Measurements from ENCODE around the gene CRIM1.
A peak's percentile ranks its signal among the peaks of the same experiment; 100 is the strongest.

The CRIM1 gene

DNA sequence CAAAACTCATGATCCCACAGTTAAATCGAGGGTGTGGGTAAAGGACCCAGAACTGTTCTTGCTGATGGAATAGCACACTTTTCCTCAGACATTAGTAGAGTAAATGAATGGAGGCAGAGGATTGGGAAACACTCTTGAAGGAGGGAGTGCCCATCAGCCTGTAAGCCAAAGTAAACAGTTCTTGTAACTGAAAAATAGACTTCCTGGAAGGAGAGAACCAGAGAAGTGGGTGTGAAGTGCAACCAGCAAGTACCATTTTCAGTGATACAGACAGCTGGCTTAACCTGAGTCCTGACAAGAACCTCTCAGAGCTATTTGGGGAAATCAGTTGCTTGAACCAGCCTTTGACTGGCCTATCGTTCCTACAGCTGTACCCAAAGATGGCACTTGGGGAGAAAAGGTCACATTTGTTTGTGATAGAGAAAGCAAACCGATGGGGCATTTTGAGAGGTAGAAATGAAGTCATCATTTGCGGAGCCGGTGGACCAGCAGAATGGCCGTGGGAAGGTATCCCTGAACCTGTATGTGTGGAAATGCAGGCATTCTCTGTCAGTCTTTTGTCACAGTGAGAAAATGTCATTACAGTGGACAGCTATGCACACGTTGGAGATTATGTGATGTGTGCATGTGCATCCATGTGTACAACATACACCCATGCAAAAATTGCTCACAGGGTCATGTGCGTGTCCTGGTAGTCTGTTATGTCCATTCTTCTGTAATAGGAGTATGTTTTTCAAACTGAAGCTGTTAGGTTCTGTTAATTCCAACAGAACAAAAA, 17.8 kb downstream of the CRIM1 start:
- peak; percentile 50 for DNase-seq

GRCh38 chr2:36374585-36374984, 19.0 kb downstream of the CRIM1 start:
- no peak for DNase-seq

GRCh38 chr2:36376319-36376765, 20.8 kb downstream of the CRIM1 start:
- peak; percentile 58 for DNase-seq

DNA sequence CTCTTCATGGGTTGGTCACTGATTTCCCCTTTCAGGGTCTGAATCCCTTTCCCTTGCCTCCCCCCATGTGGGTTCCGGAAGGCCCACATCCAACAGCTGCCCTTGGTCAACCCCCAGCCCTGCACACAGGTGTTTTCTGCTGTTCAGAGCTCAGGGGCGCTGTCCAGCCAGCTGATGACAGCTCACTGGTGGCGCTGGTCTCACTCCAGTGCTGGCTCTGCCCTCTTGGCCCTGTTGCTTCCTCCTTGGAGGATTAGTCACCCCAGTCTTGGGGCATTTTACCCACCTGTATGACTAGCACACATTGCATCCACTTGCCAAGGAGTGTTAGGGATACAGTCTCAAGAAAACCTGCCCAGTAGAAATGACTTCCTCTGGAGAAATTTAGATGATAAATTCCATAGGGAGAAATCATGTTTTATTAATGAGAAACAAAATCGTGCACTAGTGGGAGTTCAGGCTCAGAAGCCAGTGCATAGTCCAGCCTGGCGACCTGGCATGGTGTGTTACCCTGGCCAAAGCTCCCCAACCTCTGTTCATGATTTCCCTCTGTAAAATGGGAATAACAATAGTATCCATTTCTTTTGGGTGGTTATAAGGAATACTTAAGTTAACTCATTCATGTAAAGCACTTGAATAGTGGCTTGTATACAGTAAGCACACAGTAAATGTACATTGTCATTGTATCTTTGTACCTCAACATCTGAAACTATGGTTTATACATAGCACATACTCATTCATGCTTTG, 21.6 kb downstream of the CRIM1 start:
- DNase-seq: no peak

DNA sequence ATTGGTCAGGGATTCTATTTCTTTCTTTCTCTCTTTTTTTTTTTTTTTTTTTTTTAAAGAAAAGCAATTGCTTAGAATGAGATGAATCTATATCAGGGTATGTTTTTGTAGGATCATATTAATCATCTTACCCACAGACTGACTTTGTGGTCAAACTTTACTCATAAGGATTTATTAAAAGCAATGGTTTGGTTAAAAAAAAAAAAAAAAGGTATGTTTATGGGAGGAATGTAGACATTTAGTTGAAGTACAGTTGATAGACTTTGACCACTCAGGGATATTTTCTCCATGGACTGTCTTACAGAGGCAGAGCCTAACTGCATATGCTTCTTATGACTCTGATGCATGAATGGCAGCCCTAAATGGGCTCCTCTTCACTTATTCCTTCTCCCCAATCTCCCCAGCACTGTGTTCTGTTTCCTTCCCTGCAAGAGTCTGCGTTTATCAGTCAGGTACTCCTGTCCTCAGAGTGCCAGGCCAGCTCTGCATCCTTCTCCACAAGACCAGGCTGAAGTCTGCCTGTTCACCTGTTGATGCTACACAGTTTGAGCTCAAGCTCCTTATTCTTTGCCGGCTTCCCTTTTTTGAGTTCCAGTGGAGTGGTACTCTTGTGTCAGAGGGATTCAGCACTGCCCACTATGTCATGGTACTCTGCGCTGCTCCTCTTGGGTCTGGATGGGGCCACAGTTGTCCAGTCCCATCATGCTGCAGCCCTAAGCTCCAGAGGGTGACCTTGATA, 24.3 kb downstream of the CRIM1 start:
- DNase-seq: no peak

DNA sequence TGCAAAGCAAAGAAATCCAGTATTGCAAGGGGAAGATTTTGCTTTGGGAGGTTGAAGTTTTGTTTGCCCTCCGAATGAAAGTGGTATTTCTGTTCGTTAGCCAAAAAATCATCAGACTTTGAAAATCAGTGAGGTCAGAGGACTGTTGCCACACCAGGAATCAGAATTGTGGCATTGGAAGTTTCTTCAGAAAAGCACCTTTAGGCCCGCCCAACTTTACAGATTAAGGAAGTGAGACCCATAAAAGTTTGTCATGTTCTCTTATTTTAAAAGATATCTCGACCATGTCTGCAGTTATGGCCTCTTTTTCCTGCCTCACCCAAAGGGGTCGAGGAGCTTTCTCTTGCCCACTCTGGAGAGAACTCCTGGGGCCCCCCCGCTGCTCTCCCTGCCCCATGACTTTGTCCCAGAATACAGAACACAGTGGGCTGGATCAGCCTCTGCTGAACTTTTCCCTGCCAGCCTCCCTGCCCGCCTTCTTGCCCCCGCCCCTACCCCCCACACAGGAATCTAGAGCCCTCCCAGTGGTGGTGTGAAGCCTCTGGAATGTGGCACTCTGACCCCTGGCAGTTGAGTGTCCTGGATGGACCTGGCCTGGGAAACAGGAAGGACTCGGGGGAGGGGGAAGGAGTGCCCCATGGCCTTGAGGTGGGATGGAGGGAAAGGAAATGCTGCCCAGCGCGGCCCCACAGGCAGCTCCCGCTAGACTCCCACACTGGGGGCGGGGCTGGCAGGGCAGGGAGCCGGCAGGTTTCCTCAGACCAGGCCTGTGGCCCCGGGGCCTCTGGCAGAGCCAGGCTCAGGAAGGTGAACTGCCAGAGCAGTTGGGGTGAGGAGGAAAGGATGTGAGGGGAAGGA, 25.3 kb downstream of the CRIM1 start:
- no peak for DNase-seq

DNA sequence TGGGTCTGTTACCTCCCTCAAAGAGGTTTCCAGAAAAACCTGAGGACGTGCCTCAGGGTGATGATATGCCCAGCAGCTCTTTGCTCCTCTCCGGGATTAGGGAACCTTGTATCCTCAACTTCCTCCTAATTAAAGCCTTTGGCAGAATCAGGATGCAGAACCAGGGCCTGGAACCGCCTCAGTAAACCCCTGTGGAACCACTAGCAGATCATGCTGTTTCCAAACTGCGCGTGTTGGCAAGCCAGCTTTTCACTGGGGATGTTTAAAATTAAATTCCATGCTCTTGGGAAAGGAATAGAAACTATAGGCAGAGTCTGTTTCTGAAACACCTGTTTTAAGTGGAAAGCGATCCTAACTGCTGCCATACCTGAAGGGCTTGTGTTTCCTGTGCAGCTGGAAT, 26.4 kb downstream of the CRIM1 start:
- DNase-seq: no peak

DNA sequence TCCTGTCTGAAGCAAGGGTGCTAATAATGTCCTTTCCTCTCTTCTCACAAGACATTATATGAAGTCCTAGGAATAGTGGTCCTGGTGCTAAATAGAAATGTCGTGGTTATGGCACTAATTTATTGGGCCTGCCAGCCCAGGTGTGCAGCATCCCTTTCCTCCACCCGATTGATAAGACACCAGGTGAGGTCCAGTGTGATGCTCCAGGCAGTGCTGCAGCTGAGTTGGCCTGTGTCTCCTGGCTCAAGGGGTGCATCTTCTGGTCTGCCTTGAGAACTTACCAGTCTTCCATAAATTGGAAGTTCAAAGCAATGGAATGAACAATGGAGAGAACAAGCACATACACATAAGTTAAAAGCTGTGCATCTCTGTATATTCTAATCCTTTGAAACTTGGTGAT, 26.9 kb downstream of the CRIM1 start:
- DNase-seq: no peak

GRCh38 chr2:36383726-36384125, 28.1 kb downstream of the CRIM1 start:
- no peak for DNase-seq

DNA sequence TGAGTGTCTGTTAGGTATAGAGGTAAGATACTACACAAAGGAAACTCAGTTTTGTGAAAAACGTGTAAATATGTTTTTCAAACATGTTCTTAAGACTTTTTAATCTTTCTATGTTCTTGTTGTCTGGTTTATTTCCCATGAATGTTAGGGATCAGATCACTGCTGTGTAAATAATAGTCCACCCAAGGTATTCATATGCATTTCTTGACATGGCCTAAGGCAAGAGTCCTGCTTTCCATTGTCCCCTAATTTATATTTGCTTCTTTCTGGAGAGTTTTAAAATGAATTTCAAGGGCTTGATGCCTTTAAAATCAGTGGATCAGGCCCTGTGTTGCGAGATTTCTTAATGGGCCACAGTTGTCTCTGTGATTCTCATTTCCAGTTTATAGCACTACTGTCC, 28.9 kb downstream of the CRIM1 start:
- no peak for DNase-seq

GRCh38 chr2:36385603-36386002, 30.0 kb downstream of the CRIM1 start:
- DNase-seq: no peak

DNA sequence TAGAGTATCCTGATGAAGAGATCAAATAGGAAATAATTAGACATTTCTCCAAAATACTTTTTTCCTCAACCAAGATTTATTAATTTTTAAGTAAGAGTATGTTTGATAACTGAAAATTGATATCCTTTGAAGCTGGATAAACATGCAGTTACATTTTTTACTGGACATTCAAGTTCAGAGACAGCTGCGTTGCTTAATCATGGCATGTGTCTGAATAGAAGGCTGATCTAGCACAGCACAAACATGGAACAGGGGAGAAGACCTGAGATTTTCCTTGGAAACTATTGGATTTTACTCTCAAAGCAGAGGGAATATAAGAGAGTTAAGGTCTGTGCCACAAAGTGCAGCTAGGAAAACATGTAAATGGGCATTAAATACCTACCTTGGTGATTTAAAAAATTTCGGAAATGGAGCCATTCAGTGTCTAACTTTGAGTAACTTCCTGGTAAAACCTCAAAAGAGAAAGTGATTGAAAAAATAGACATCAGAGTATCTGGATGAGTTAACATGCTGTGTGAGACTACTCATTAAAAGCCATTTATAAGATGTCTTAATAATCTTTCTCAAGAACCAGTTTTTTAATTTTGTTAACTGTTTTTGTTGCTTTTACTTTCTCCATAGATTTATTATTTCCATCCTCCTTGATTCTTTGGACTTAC, 31.8 kb downstream of the CRIM1 start:
- no peak for DNase-seq

GRCh38 chr2:36388472-36388871, 32.9 kb downstream of the CRIM1 start:
- no peak for DNase-seq

DNA sequence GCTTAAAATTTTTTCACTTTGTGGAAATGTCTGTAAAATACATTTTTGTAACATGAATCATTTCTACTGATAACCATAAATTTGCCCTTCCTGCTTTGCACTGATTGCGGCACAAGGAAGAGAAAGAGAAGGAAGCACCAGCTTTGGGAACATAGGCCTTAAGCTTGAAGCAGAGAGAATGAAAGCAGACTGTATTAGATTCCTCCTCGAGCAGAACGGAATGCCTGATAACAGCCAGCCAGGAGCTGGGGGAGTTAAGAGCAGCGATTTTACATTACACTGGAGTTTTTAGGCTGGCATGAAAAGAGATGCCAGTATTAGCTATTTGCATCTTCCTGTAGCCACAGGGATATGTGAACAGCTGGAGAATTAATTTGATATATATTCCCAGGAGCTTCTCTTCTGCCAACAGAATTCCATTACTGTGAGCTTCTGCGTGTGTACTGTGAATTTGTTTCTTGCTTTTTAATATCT, 33.5 kb downstream of the CRIM1 start:
- no peak for DNase-seq

DNA sequence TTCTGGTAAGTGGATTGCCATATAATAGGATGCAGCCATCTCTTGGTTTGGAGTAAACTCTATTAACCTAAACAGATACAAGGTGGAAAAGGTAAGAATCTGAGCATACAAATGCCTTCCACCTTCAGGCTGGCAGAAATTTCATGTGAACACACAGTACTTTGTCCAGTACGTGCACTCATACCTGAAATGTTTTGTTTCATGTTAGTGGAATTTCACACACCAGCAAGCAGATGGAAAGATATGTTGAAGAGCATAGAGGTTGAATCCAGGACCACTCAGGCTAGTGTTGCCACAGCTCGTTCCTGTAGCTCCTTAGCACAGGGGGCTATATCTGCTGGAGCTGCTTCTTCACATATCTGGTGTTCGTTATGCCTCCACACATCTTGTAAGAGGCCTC, 34.0 kb downstream of the CRIM1 start:
- no peak for DNase-seq

- no peak for DNase-seq
These were observed 37.1 kb downstream of the CRIM1 start for GRCh38 chr2:36392571-36393255.

- no peak for DNase-seq
These were observed 38.2 kb downstream of the CRIM1 start for GRCh38 chr2:36393738-36394256.

DNA sequence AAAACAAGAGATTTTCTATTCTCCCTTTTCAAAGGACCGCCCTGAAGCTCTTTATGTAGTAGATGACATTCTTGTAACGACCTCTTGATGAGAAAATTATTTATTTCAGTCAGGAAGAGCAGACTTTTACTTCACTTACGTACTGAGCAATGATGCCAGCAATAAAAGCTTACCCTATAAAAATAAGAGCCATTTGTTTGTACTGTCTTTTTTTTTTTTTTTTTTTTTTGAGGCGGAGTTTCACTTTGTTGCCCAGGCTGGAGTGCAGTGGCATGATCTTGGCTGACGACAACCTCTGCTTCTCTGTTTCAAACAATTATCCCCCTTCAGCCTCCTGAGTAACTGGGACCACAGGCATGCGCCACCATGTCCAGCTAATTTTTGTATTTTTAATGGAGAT, 39.2 kb downstream of the CRIM1 start:
- DNase-seq: no peak

DNA sequence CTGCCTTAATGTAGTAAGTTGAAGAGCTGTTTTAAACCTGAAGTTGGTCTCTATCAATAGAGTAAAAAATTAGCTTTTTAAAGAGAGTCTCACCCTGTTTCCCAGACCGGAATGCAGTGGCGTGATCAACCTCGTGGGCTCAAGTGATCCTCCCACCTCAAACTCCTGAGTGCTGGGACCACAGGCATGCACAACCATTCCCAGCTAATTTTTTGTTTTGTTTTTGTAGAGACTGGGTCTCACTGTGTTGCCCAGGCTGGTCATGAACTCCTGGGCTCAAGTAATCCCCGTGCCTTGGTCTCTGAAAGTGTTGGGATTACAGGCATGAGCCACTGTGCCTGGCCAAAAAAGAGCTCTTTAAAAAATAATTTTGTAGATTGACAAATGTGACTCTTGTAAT, 40.3 kb downstream of the CRIM1 start:
- no peak for DNase-seq

GRCh38 chr2:36396878-36397539, 41.4 kb downstream of the CRIM1 start:
- no peak for DNase-seq

Data from NCI-H510A (cell line).